Heart left ventricle (tissue), 13 donors: ENCODE measurements around the gene DCD.

ENCODE experiments used
- CTCF ChIP-seq, 12 donors: fragments of 200-600 bp; sonication (generic) in 4 of 12; IDR thresholded peaks; one replicate each; pipeline versions ENCODE4 v1.5.0 to v1.8.0; 2018 to 2022; ENCODE audit warnings: antibody characterized with exemption in 12 of 12, mild to moderate bottlenecking in 5 of 12
- POLR2A ChIP-seq, 2 donors: fragments of 450-650 bp; IDR thresholded peaks; one replicate each; pipeline ENCODE4 v1.6.1; 2017; ENCODE audit warnings: antibody characterized with exemption in 2 of 2, mild to moderate bottlenecking in 2 of 2, moderate library complexity in 2 of 2
- donor health status: ischemic (EF 13 %, LVEDD 7.1; RV severe dilation, severe dysfunction).
- donor health status: DM: no; HTN: yes; CAD: no.
- donor health status: DM: no; HTN: no; CAD: no.
- donor health status: ischemic (EF 25% LVEDD 6.9; RV normal size, moderate dysfunction).
- donor health status: ischemic (EF 25% LVEDD 5.7; RV mildly dilated, moderate dysfunction).
- donor health status: ischemic (EF 35%, LVEDD 5.7; RV mildly dilated, moderate dysfunction).
- donor health status: nonischemic (EF 11% LVEDD 7.7; RV severe dilation, severe dysfunction).
- donor health status: DM: yes; HTN: yes; CAD: no.
- donor health status: PGD.
- donor health status: ischemic (EF 29% LVEDD 5.4; RV normal size, mild dysfunction).
- donor health status: nonischemic (EF 23%, LVEDD 6.1; RV moderate dilation, normal function).

GRCh38 chr12:54682674-54683073 is 34.5 kb upstream of the DCD start:
- no peak for TF ChIP-seq CTCF (IDR thresholded peaks at IDR 0.05)
- no peak for TF ChIP-seq POLR2A (IDR thresholded peaks at IDR 0.05)
